Activated CD8-positive, alpha-beta T cell treated with anti-CD3 and anti-CD28 coated beads for 36 hours (primary cell): ENCODE results near the gene CPNE6. TPM values are rescaled to one million over a fixed set of nuclear protein-coding genes. Genes with fewer than 3 reads are reported as not detected.

ENCODE experiments used
- ATAC-seq: fragments of 200-7000 bp; cut with Tn5 transposase; one replicate; pipeline ENCODE4 v1.10.0; 2021; ENCODE audit warnings: mild to moderate bottlenecking, moderate library complexity
- CTCF ChIA-PET: fragments of 350-600 bp; sonication (Branson Sonifier 250); formaldehyde crosslinking; loops from one replicate; lab custom pipeline; 2021; ENCODE audit warnings: antibody characterized with exemption; lab: Charles Lee
- POLR2A ChIA-PET: fragments of 350-600 bp; sonication (Branson Sonifier 250); formaldehyde crosslinking; loops from one replicate; lab custom pipeline; 2021; ENCODE audit warnings: antibody characterized with exemption; lab: Charles Lee
- DNase-seq: peaks from one replicate; pipeline ENCODE4 v3.0.0-alpha.2; 2020
- H3K27ac Mint-ChIP-seq: one replicate; pipeline ENCODE4 v1.8.0; 2021; ENCODE audit warnings: mild to moderate bottlenecking, mixed read lengths
- H3K27me3 Mint-ChIP-seq: one replicate; pipeline ENCODE4 v1.8.0; 2021; ENCODE audit warnings: mixed read lengths
- H3K36me3 Mint-ChIP-seq: one replicate; pipeline ENCODE4 v1.8.0; 2021; ENCODE audit warnings: low read depth, mixed read lengths
- H3K4me1 Mint-ChIP-seq: one replicate; pipeline ENCODE4 v1.8.0; 2021; ENCODE audit warnings: low read depth, mixed read lengths
- H3K4me3 Mint-ChIP-seq: one replicate; pipeline ENCODE4 v1.8.0; 2021; ENCODE audit warnings: mild to moderate bottlenecking, moderate library complexity, mixed read lengths
- H3K9me3 Mint-ChIP-seq: one replicate; pipeline ENCODE4 v1.8.0; 2021; ENCODE audit warnings: mixed read lengths
- intact Hi-C: fragments of 100-400 bp; cut with micrococcal nuclease; formaldehyde crosslinking; loops from one replicate; pipeline ENCODE4 v1.10.0; 2022
- total RNA-seq, 2 experiments: library from RNA; stranded (reverse); gene quantifications; one replicate each; pipeline ENCODE4 v1.2.3, GENCODE V29; 2021
- TF ChIP-seq, protein P1 (sequence below): fragments of 200-600 bp; IDR thresholded peaks from one replicate; pipeline ENCODE4 v1.8.0; 2022; ENCODE audit warnings: antibody characterized with exemption, mild to moderate bottlenecking

The CPNE6 gene
- total RNA-seq, 2 experiments from 2014 or later: not detected

DNA sequence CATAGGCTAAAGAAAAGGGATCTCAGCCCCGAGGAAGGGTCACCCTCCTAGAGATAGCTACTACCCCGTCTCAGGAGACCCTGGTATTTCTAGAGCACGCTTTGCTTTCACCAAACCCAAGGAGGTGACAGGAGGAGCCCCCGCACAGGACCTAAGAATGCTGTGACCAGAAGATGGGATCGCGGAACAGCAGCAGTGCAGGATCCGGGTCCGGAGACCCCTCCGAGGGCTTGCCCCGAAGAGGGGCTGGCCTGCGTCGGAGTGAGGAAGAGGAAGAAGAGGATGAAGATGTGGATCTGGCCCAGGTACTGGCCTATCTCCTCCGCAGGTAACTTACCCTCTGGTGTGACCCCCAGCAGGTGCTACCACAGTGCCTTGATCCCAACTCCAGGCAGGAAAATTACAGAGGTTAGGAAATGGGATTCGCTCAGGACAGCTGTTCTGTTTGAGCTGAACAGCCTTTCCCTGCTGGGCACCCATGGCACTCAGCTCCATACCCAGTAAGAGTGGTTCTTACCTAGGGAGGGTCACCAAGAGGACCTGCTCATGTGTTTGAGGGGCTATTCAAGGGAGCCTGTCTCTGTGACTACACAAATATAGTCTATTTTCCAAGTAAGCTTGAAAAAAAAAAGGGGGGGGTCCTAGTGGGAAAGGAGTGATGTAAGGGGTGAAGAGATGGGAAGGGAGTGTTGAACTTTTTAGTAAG lies 44.2 kb downstream of the CPNE6 start:
- no peaks in the 10 kb centered on the region for H3K27me3 Mint-ChIP-seq
- H3K27ac Mint-ChIP-seq: peak overlapping the region; percentile 99
- DNase-seq: no peak
- POLR2A ChIA-PET: interaction anchor here (0.7 to 7.0 kb wide), 14 partner anchors 9 to 73 kb away, joined by 3 to 62 read pairs (median 14); partner anchors contain the start of genes EMC9, FITM1, IPO4 and IRF9
- no peaks in the 10 kb centered on the region for H3K9me3 Mint-ChIP-seq
- ATAC-seq: no peak
- TF ChIP-seq, protein P1, sequence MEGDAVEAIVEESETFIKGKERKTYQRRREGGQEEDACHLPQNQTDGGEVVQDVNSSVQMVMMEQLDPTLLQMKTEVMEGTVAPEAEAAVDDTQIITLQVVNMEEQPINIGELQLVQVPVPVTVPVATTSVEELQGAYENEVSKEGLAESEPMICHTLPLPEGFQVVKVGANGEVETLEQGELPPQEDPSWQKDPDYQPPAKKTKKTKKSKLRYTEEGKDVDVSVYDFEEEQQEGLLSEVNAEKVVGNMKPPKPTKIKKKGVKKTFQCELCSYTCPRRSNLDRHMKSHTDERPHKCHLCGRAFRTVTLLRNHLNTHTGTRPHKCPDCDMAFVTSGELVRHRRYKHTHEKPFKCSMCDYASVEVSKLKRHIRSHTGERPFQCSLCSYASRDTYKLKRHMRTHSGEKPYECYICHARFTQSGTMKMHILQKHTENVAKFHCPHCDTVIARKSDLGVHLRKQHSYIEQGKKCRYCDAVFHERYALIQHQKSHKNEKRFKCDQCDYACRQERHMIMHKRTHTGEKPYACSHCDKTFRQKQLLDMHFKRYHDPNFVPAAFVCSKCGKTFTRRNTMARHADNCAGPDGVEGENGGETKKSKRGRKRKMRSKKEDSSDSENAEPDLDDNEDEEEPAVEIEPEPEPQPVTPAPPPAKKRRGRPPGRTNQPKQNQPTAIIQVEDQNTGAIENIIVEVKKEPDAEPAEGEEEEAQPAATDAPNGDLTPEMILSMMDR: no peak
- CTCF ChIA-PET: interaction anchor here (1.2 to 6.0 kb wide), 14 partner anchors 10 to 218 kb away, joined by 3 to 37 read pairs (median 9); partner anchors contain the start of genes EMC9, FITM1, IRF9 and PCK2
- H3K4me1 Mint-ChIP-seq: peaks cover 20% of the 10 kb centered on the region
- peak overlapping the region; percentile 98 for H3K4me3 Mint-ChIP-seq
- intact Hi-C loops: loop anchor here (2.0 kb wide), 1 partner anchor 25 kb away; the partner anchor contains the start of gene EMC9
- peaks cover 33% of the 10 kb centered on the region for H3K36me3 Mint-ChIP-seq

DNA sequence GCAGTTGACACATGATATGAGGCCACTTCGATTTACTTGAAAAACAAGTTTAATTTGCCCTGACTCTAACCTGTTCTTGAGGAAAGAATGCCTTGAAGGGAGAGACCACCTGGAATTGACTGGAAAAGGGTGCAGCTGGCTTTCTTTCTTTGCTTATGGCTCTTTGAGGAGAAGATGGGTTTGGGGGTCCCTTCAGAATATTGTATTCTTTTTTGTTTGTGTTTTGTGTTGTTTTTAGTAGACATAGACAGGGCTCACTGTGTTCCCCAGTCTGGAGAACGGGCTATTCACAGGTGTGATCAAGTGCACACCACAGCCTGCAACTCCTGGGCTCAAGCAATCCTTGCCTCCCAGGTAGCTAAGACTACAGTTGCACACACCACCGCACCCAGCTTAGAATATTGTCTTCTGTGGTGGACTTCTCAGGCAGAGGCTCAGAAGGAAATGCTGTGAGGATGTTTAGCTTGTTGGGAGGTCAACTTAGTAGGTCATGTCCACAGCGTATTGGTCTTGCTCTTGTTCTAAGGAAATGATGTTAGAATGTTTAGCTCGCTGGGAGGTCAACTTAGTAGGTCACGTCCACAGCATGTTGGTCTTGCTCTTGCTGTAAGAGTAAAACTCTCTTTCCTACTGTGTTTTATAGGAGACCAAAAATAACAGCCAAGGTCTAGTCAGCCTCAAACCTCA lies 44.9 kb downstream of the CPNE6 start:
- ATAC-seq: no peak
- H3K36me3 Mint-ChIP-seq: peaks cover 38% of the 10 kb centered on the region
- H3K27me3 Mint-ChIP-seq: no peaks in the 10 kb centered on the region
- TF ChIP-seq, protein P1: no peak
- no peaks in the 10 kb centered on the region for H3K9me3 Mint-ChIP-seq
- POLR2A ChIA-PET: interaction anchor here (1.1 to 7.0 kb wide), 10 partner anchors 10 to 126 kb away, joined by 3 to 62 read pairs (median 10); partner anchors contain the start of genes CHMP4A, EMC9, IRF9 and PSME1
- DNase-seq: no peak
- H3K4me3 Mint-ChIP-seq: peak overlapping the region; percentile 98
- H3K4me1 Mint-ChIP-seq: peaks cover 20% of the 10 kb centered on the region
- CTCF ChIA-PET: interaction anchor here (1.2 to 6.0 kb wide), 8 partner anchors 10 to 58 kb away, joined by 4 to 37 read pairs (median 8); partner anchors contain the start of genes EMC9, FITM1, IRF9 and PCK2
- intact Hi-C loops: no loop called here
- H3K27ac Mint-ChIP-seq: peak overlapping the region; percentile 99

DNA sequence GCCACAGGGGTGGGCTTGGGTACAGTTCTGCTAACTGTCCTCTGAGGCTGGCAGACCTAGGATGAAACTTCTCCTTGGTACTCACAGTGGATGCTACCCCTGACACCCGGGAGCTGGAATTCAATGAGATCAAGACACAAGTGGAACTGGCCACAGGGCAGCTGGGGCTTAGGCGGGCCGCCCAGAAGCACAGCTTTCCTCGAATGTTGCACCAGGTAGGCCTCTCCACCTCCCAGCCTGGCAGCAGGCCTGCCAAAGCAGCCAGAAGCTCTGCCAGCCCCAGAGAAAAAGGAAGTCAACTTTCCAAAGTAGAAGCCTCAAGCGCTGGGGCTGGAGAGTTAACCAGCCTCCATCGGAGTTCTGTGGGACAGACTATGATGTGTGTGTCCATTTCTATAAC lies 45.8 kb downstream of the CPNE6 start:
- H3K4me3 Mint-ChIP-seq: no peak overlapping the region
- H3K4me1 Mint-ChIP-seq: peaks cover 19% of the 10 kb centered on the region
- DNase-seq (no peak), ATAC-seq (no peak)
- H3K9me3 Mint-ChIP-seq: no peaks in the 10 kb centered on the region
- ChIA-PET CTCF (interaction anchor here (0.9 to 6.0 kb wide), 7 partner anchors 9 to 59 kb away, joined by 3 to 37 read pairs (median 10); partner anchors contain the start of genes FITM1, IRF9 and PCK2), POLR2A (interaction anchor here (1.1 to 7.0 kb wide), 7 partner anchors 9 to 125 kb away, joined by 3 to 62 read pairs (median 4); partner anchors contain the start of genes CHMP4A, IRF9, PSME1 and PSME2)
- H3K27me3 Mint-ChIP-seq: no peaks in the 10 kb centered on the region
- intact Hi-C loops: no loop called here
- H3K36me3 Mint-ChIP-seq: peaks cover 42% of the 10 kb centered on the region
- H3K27ac Mint-ChIP-seq: no peak overlapping the region
- TF ChIP-seq, protein P1: no peak

DNA sequence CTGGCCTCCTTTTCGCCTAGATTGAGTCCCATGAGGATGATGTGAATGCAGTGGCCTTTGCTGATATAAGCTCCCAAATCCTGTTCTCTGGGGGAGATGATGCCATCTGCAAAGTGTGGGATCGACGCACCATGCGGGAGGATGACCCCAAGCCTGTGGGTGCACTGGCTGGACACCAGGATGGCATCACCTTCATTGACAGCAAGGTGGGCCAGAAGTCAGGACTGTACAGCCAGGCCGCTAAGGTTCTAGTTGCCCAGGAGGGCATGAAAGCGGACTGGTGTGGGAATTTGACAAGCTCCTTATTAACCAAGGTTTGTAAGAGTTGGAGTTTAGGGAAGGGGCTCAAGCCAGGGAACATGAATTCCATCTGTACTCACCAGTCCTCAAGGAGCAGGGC lies 48.3 kb downstream of the CPNE6 start:
- TF ChIP-seq, protein P1: no peak
- POLR2A ChIA-PET: interaction anchor here (0.6 to 7.0 kb wide), 5 partner anchors 8 to 39 kb away, joined by 3 to 62 read pairs (median 4); partner anchors contain the start of genes PSME2 and RNF31
- H3K27me3 Mint-ChIP-seq: no peaks in the 10 kb centered on the region
- CTCF ChIA-PET: interaction anchor here (1.0 to 1.7 kb wide), 4 partner anchors 9 to 61 kb away, joined by 3 to 4 read pairs (median 3); partner anchors contain the start of gene PSME1
- no peak overlapping the region for H3K27ac Mint-ChIP-seq
- intact Hi-C loops: no loop called here
- ATAC-seq: no peak
- H3K36me3 Mint-ChIP-seq: peaks cover 48% of the 10 kb centered on the region
- DNase-seq: no peak
- H3K4me3 Mint-ChIP-seq: no peak overlapping the region
- H3K4me1 Mint-ChIP-seq: peaks cover 18% of the 10 kb centered on the region
- no peaks in the 10 kb centered on the region for H3K9me3 Mint-ChIP-seq
